Calu3 (cell line): ENCODE data around the gene DGKD. TPM values are rescaled to one million over a fixed set of nuclear protein-coding genes. Genes with fewer than 3 reads are reported as not detected.

Experiments used
- BruUV-seq: library from RNA; stranded (reverse); fragments of 400-500 nt; replicated peaks from 2 replicates; lab custom pipeline; 2021; lab: Mats Ljungman, UMichigan
- CTCF ChIA-PET: fragments of 300-600 bp; sonication (Branson Sonifier 250); formaldehyde crosslinking; loops from one replicate; lab custom pipeline; 2022; ENCODE audit warnings: antibody characterized with exemption; lab: Charles Lee
- DNase-seq: peaks from one replicate; pipeline ENCODE4 v3.0.0; 2022
- H3K27ac Mint-ChIP-seq: one replicate; pipeline ENCODE4 v1.8.0; 2022; ENCODE audit warnings: mixed read lengths; ENCODE audit not compliant: unreplicated experiment
- H3K27me3 Mint-ChIP-seq: one replicate; pipeline ENCODE4 v1.8.0; 2022; ENCODE audit warnings: mixed read lengths; ENCODE audit not compliant: unreplicated experiment
- H3K36me3 Mint-ChIP-seq: one replicate; pipeline ENCODE4 v1.8.0; 2022; ENCODE audit warnings: mild to moderate bottlenecking, moderate library complexity, mixed read lengths; ENCODE audit not compliant: insufficient read depth, unreplicated experiment
- H3K4me1 Mint-ChIP-seq: one replicate; pipeline ENCODE4 v1.8.0; 2022; ENCODE audit warnings: mild to moderate bottlenecking, low read depth, mixed read lengths; ENCODE audit not compliant: unreplicated experiment
- H3K4me3 Mint-ChIP-seq: one replicate; pipeline ENCODE4 v1.8.0; 2022; ENCODE audit warnings: mild to moderate bottlenecking, low read depth, moderate library complexity, mixed read lengths; ENCODE audit not compliant: unreplicated experiment
- H3K9me3 Mint-ChIP-seq: one replicate; pipeline ENCODE4 v1.8.0; 2022; ENCODE audit warnings: low read depth, mixed read lengths; ENCODE audit not compliant: unreplicated experiment
- intact Hi-C: fragments of 100-400 bp; cut with micrococcal nuclease; formaldehyde crosslinking; loops from one replicate; pipeline ENCODE4 v1.10.0; 2022; ENCODE audit not compliant: unreplicated experiment
- total RNA-seq: library from RNA; stranded (reverse); gene quantifications from 2 replicates; pipeline ENCODE4 v1.2.3, GENCODE V29; 2022
- TF ChIP-seq, protein P1 (sequence below): fragments of 200-600 bp; IDR thresholded peaks from one replicate; pipeline ENCODE4 v1.8.0; 2022; ENCODE audit warnings: antibody characterized with exemption; ENCODE audit not compliant: unreplicated experiment

Gene DGKD
- total RNA-seq, 1 experiment from 2014 or later, result 26.5 TPM

DNA sequence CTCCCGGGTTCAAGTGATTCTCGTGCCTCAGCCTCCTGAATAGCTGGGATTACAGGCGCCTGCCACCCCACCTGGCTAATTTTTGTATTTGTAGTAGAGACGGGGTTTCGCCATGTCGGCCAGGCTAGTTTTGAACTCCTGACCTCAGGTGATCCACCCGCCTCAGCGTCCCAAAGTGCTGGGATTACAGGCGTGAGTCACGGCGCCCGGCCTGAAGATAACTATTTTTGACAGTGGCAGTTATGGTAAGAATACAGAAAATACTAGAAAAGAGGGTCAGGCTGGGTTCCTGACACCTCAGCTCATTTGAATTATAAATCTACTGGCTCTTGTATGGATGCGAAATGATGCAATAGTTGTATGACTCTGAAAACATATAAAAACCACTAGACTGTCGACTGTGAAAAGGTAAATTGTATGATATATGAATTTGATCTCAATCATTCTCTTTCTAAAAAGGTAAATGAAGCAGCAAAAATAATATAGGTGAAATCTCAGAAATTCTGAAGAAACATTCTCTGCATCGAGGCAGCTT lies 11.1 kb upstream of the DGKD start:
- no peak overlapping the region for H3K27ac Mint-ChIP-seq
- CTCF ChIA-PET, result no interaction called here
- no peak for DNase-seq
- TF ChIP-seq, protein P1, sequence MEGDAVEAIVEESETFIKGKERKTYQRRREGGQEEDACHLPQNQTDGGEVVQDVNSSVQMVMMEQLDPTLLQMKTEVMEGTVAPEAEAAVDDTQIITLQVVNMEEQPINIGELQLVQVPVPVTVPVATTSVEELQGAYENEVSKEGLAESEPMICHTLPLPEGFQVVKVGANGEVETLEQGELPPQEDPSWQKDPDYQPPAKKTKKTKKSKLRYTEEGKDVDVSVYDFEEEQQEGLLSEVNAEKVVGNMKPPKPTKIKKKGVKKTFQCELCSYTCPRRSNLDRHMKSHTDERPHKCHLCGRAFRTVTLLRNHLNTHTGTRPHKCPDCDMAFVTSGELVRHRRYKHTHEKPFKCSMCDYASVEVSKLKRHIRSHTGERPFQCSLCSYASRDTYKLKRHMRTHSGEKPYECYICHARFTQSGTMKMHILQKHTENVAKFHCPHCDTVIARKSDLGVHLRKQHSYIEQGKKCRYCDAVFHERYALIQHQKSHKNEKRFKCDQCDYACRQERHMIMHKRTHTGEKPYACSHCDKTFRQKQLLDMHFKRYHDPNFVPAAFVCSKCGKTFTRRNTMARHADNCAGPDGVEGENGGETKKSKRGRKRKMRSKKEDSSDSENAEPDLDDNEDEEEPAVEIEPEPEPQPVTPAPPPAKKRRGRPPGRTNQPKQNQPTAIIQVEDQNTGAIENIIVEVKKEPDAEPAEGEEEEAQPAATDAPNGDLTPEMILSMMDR, result no peak
- H3K9me3 Mint-ChIP-seq, result peaks cover 2% of the 10 kb centered on the region
- no TSS peak for BruUV-seq
- intact Hi-C loops, result no loop called here
- peaks cover 14% of the 10 kb centered on the region for H3K27me3 Mint-ChIP-seq
- no peaks in the 10 kb centered on the region for H3K4me1 Mint-ChIP-seq
- H3K36me3 Mint-ChIP-seq, result no peaks in the 10 kb centered on the region
- H3K4me3 Mint-ChIP-seq, result no peak overlapping the region

DNA sequence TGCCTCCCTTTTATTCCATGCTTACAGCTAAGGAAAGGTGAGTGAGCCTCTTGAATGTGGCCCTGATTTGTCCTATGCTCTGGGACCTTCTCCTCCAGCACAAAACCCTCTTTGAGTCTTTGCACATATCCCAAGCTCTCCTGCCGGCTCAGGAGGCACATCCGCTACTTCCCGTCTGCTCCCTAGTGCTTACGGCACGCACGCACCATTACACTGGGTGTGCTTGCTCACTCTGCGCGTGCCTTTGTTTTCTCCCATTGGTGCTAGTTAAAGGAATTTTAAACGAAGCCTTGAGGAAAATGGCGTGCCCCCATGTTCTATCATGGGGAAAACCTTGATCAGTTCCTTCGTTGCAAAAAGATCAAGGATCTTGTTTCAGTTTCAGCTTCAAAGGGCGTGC lies 7.9 kb upstream of the DGKD start:
- no peak for DNase-seq
- H3K4me1 Mint-ChIP-seq, result peaks cover 30% of the 10 kb centered on the region
- peaks cover 2% of the 10 kb centered on the region for H3K9me3 Mint-ChIP-seq
- intact Hi-C loops, result no loop called here
- peaks cover 5% of the 10 kb centered on the region for H3K36me3 Mint-ChIP-seq
- H3K4me3 Mint-ChIP-seq, result no peak overlapping the region
- no TSS peak for BruUV-seq
- CTCF ChIA-PET, result no interaction called here
- peaks cover 10% of the 10 kb centered on the region for H3K27me3 Mint-ChIP-seq
- TF ChIP-seq, protein P1, result no peak
- H3K27ac Mint-ChIP-seq, result no peak overlapping the region

DNA sequence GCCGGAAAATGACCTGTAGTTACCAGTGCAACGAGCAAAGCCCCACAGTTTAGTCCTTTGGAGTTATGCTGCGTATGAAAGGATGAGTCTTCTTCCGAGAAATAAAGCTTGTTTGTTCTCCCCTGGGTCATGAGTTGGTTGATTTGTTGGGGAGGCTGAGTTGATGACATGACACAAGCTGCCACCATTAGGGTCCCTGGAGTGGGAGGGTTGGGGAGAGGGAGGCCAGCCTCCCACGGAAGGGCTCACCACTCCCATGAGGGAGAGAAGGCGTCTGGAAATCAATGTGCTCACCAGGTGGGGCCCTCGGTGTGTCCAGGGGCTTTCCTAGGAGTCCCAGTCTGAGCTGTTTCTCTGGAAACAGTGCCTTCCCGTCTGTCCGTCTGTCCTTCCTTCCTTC lies 7.4 kb upstream of the DGKD start:
- peaks cover 10% of the 10 kb centered on the region for H3K27me3 Mint-ChIP-seq
- H3K36me3 Mint-ChIP-seq, result peaks cover 6% of the 10 kb centered on the region
- no peak for DNase-seq
- no peak overlapping the region for H3K27ac Mint-ChIP-seq
- no peaks in the 10 kb centered on the region for H3K9me3 Mint-ChIP-seq
- no TSS peak for BruUV-seq
- CTCF ChIA-PET, result no interaction called here
- intact Hi-C loops, result no loop called here
- H3K4me1 Mint-ChIP-seq, result peaks cover 35% of the 10 kb centered on the region
- TF ChIP-seq, protein P1, result no peak
- H3K4me3 Mint-ChIP-seq, result no peak overlapping the region

DNA sequence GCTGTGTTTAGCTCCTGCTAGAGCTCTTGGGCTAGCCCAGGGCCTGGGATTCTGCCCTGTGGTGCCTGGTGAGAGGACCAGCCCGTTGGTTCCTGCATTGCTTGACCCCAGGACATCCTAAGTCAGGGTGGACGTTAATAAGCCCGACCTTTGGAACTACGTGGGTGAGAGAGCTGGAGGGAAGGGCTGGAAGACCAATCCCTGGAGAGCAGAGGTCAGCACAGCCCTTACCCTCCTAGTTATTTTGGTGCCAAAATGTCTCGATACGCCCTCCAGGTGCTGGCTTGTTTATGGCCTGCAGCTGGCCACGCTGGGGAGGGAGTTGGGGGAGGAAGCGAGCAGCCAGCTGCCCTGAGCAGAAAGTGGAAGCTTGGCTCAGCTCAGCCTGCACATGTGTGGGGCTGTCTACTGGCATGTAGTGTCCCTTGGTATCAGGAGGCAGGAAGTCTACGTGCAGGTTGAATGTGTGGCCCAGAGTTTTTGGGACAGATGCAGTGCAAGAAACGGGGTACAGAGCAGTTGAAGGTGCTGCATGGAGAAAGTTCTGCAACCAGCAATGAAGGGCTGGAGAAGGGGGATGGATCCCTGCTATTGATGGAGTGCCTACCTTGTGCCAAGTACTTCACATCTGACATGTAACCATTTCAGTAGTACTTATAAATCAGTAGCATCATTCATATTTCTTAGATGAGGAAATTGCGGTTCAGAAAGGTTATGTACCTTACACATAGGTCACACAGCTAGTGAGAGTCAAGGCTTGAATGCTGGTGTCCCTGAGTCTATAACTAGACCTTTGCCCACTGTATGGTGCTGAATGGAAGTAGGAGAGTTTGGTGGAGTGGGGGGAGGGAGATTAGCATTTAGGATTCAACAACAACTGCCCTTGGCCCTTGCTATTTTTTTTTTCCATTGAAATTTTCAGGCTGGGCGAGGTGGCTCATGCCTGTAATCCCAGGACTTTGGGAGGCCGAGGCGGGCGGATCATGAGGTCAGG lies 5.0 kb upstream of the DGKD start:
- CTCF ChIA-PET, result no interaction called here
- peak; percentile 6 for DNase-seq
- intact Hi-C loops, result no loop called here
- H3K36me3 Mint-ChIP-seq, result peaks cover 18% of the 10 kb centered on the region
- no peaks in the 10 kb centered on the region for H3K9me3 Mint-ChIP-seq
- peaks cover 10% of the 10 kb centered on the region for H3K27me3 Mint-ChIP-seq
- peaks cover 52% of the 10 kb centered on the region for H3K4me1 Mint-ChIP-seq
- no peak overlapping the region for H3K27ac Mint-ChIP-seq
- TF ChIP-seq, protein P1, result no peak
- no TSS peak for BruUV-seq
- no peak overlapping the region for H3K4me3 Mint-ChIP-seq
